Measurements from ENCODE around the gene STIL.

STIL gene

DNA sequence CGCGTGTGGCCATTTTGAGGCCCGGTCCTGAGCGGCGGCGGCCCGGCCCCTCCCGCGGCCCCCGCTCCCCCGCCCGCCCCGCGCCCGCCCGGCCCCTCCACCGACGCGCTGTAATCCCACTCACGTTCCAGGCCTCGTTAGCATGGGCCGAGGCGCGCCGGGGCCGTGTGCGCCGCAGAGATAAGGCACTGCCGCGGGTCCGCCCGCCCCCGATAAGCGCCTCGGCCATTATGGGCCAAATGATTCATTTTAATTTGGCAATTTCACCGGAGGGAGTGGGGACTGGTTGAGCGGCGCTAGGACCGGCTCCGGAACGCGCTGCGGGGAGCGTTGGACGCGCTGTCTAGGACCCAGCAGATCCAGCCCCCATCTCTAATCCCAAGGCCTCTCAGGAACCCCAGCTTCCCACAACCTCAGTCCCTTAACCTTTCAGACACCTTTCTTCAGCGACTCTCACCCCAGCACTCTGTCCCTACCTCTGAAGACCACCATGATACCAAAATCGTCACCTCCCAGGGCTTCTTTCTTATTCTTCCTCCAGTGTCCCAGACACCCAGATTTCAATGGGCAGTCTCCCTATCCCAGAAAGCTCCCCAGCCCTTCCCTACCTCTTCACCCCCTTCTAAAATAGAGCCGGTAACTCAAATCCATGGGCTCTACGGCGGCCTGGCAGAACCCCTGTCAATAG lies 81.6 kb downstream of the STIL start, which contains the start of gene TAL1:
Gene TAL1, minus strand, starts transcription at position 39 of the 688 bp plus-strand sequence. CDS start 6,337 bp downstream, outside the sequence.
- no peak for FAIRE-seq

DNA sequence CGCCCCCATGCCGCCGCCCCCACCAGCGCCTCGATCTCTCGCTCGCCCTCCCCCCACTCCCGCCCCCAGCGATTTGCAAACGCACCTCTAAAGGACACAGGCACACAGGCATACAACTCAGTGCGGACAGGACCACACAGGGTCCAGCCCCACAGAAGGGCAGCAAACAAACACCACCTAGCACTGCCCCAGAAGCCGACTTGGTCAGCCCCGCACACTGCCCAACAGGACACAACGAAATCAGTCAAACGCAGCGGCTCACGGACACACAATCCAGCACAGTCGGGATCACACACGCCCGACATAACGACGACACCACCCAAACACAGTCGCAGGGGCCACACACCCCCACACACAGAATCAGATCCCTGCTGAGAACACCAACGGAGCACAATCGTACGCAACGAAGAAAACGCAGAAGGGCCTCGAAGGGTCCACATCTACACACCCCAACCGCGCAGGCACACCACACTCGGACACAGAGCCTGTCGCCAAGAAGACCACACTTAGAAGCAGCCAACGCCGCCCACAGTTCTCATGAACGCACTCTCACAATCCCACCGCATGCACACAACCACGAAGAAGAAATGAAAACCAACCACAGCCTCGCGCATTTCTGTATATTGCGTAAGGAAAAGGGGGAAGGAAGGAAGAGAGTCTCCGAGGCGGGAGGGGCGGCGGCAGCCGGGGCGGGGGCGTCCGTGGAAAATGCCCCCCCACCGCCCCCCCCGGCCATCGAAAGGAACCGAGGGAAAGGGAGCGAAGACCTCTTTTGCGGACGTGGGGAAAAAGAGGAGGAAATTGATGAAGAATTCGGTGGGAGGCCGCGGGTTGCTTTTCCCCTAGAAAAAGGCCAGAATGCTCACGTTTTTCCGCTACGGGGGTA lies 82.4 kb downstream of the STIL start:
- no peak for FAIRE-seq

GRCh38 chr1:47230692-47231300 lies 83.2 kb downstream of the STIL start:
- no peak for FAIRE-seq

- FAIRE-seq = no peak
These were observed 83.9 kb downstream of the STIL start for GRCh38 chr1:47229886-47230691.

DNA sequence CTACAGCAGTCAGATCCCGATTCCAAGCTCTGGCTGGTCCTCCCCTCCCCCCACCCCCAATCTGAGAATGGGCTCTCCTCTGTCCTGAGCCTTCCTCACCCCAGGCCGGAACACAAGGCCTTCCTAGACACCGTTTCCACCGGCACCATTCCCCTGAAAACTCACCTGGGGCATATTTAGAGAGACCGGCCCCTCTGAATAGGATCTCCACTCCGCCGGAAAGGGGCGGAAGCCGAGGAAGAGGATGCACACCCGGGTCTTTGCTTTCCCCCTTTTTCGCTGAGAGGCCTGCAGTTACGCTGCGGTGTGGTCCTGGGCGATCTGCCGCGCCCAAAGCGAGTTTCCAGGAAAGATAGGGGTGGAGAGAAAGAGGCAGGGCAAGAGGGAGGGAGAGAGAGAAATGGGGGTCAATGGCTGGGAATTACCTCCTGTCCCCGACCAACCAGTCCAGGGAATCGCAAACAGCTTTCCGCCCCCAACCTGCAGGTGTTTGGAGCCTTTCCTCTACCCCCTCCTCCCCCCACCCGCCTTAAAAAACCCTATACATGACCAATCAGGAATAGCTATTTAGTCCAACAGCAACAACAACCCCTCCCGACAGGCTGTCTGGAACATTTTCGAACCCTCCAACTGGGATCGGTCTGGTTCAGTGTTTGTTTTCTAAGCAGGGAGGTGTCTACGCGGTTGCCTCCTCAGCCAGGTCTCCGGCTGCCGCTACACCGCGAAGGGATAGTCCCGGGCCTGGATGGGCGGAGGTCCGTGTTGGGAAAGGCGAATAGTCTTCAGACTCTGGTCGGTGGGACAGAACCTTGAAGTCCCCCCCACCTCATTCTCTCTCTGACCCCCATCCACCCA lies 84.7 kb downstream of the STIL start:
- FAIRE-seq = no peak

DNA sequence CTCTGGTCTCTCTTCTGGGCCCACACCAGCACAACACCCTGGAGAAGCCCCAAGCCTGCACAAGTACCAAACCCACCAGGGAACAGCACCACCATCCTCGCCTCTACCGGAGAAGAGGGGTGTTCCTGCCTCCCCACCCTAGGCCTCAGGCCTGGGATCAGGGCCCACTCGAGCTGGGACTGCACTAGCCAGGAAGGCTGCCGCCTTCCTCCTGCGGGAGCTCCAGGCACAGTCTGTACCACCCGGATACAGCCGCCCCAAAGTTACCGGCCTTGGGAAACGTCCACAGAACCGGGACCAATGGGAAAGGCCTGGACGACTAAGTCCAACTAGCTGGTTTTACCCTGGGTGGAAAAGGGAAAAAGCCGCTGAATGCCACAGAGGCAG lies 85.3 kb downstream of the STIL start:
- no peak for FAIRE-seq

DNA sequence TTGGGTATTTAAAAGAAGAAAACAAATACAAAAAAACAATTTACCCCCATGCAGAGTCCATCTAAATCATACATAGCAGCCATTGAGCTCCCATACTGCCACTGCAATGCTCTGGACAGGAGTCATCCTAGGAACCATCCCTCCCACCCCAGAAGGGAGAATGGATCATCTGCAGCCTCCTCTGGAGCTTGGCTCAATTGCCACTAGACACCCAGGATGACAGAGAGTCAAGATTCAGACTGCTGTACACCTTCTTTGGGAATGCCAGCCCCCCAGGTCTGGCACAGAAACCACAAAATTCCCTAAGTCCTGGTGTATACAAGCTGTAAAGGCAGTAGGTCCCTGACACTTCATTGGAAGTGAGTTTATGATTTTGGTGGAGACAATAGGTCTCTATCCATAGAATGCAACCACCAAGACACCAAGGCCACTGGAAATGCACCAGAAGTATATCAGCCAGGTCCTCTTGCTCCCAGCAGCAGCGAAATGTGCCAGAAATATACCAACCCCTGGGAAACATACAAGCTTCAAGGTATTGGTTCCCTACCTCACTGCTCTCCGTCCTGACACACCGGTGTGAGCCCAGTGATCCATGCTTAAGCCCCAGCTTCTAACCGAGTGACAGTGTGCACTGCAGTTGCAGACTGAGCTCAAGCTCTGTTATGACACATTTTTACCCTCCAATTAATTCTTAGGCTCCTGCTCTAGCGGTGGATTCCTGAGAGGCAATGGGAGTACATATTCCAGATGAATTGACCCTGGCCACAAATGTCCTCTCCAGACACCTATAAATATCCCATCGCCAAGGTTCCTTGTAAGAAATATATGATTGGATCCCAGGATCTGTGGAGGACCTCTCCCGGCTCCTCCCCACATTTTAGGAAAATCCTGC lies 86.4 kb downstream of the STIL start:
- no peak for FAIRE-seq

DNA sequence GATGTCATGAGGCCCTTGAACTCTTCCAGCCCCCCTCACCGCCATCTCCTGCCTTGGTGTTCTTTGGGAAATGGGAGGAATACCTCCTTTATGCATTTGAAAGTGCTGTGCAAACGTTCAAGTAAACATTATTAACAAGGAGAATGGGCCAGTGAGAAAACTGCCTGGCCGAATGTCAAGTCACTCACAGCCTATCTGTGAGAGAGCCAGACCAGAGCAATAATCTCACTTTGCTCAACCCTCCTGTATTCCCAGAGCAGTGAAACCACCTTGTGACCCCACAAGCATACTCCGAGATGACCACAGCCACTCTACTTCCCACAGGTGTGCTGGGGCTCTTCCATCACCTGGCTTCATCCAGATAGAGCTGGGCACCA lies 87.1 kb downstream of the STIL start:
- no peak for FAIRE-seq

GRCh38 chr1:47226121-47226838 lies 87.7 kb downstream of the STIL start:
- no peak for FAIRE-seq

DNA sequence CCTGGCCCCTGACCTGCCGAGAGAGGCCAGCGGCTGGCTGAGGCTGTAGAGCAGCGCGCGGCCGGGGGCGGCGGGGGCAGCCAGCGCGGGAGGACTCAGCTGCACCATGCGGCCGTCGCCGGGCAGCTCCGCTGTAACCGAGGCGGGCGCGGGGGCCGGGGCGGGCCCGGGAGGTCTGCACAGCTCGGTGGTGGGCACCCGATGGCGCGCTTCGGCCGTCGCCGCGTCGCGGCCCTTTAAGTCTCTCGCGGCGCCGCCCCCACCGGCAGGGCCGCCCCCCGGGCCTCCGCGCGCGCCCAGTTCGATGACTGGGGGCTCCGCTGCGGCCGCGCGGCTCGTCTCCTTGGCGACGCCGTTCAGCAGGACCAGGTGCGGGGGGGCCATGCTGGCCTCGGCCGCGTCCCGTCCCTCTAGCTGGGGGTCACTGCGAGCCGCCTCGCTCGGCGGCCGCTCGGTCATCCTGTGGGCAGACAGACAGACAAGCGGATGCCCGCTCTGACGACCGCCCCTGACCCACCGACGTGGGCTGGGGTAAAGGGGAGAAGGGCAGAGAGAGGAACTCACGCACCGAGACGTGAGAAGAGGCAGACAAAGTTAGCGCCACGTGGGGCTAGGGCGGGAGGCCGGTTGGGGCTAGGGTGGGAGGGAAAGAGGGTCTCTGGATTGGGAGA lies 88.4 kb downstream of the STIL start:
- no peak for FAIRE-seq

DNA sequence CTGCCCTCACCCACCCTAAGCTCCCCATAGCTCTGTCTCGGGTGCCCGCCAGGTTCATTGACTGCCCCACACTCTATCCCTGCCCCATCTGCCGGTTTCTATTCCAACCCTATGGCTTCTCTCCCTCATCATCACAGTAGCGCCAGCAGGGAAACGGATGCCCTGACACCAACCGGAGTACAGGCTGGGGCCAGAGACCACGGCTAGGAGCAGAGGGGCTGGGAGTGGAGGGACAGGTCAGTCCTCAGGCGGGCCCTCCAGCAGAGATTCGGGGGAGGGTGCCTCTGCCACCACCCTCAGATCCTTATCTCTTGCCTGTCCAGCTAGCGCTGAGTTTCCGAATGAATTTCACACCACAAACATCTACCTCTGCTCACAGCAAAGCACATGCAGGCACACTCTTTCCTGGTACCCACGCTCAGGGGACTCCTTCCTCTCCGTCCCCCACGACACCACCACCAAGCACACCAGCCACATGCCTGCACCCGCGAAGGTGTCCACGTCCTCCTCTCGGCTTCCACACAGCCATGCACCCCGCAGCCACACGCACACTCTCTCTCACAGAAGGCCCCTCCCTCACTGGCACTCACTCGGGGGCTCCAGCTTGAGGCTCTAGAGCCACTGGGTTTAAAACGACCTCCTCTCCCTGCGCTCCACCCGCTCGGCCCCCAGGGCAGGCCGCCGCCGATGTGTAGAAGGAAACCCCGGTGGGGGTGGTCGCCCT lies 89.1 kb downstream of the STIL start:
- no peak for FAIRE-seq

DNA sequence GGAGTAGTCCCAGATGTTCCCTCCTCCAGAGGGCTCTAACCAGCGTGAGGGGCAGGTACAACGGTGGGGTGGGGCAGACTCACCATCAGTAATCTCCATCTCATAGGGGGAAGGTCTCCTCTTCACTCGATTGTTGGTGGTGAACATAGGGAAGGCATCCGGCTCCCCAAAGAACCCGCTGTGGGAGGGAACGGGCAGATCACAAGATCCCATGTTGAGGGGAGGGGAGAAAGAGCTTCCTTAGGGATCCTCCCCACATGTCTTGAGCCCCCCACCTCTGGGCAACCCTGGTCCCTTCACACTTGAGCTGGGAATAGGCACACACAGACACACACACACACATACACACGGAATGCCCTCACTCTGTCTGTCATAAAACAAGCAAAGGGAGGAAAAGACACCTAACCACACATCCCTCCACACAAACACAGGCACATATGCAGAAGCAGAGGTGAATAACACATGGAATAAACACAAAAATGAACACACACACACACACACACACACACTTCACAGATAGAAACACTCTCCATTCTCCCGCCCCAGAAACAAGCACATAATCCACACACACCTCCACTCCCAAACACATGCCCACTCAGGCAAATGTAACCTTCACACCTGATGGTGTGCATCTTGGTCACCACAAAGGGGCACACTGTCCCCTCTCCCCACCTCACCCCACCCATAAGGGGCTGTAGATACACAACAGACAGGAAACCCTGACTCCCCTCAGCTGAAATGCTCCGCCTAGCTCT lies 89.8 kb downstream of the STIL start:
- no peak for FAIRE-seq

DNA sequence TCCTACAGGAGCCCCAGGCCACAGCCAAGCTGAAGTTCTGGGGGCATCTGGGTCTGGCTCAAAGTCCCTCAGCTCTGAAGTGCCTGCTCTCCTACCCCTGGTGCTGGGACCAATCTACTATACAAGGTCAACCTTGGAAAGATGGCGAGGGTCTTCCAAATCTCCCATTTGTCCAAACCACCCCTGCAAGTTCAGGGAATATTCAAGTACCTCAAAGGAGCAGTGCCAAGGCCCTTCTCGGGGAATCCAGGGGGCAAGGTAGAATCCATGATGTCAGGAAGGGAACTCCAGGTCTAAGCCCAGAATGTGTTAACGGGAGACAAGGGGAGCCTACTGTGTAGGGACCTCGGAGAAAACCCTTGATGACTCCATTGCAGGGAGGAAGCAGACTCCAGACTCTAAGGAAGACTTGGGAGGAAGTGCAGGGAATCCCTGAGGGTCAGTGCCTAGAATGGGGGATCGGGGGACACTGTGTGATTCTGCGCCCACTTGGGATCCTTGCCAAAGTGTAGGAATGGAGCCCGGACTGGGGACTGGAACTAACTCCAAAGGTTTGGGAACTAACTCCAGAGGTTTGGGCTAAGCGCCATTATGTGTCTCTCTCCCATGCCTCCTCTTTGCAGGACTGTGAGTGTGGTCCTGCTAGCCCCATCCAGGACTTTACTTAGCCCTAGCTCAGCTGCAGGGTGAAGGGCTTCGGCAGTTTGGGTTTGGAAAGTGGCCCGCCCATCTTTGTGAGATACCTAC lies 90.6 kb downstream of the STIL start:
- no peak for FAIRE-seq

DNA sequence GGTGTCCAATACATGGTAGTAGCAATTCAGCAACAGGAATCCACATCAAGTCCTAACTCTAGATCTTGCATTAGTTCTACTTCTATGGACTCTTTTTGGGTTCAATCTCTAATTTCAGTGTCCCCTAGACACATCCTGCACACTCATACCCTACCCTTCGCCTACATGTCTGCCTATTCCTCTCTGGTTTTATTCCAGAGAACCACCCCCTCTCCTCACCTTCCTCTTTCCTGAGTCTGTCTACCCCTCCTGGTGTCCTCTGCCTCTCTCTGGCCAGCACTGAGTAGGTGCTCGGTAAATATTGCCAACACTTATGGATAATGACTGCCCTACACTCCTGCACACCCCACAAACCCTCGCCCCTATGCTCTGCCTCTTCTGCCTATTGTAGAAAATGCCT lies 91.5 kb downstream of the STIL start:
- no peak for FAIRE-seq

DNA sequence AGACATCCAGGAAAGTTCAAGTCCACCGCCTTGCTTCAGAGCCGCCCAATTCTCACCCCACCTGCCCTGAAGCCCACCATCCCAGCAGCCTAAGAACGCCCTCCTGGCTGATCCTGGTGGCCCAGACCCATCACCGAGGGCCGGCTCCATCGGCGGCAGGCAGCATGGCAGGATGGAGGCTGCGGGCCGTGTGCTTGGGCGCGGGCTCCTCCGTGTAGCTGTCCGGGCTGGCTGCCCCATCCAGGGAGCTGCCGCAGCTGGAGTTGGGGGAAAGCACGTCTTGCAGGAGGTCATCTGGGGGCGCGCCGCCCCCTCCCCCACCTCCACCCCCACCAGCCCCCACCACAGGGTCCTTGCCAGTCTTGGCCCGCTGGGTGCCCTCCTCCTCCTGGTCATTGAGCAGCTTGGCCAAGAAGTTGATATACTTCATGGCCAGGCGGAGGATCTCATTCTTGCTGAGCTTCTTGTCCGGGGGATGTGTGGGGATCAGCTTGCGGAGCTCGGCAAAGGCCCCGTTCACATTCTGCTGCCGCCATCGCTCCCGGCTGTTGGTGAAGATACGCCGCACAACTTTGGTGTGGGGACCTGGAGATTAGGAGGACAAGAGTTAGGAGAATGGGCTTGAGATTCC lies 94.2 kb downstream of the STIL start:
- no peak for FAIRE-seq

DNA sequence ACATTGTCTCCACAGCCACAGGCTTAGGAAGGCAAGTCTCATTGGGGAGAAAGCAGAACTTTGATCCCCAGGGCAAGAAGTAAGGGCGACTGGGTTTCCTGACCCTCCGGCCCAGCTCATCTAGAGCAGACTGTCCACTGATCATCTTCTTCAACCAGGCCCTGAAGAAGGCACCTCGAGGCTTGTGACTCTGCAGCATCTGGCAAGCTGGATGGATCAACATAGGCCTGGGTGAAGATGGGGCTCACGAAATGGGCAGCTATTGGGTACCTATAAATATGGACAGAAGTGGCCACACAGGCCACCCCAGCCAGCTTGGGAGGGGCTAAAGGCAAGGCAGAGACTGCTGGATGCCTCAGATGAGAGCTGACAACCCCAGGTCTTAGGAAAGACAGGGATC lies 94.9 kb downstream of the STIL start:
- FAIRE-seq = no peak
